GM12801 (cell line): Measurements from ENCODE around the gene TATDN2.

ENCODE experiments used
- CTCF ChIP-seq: IDR thresholded peaks from one replicate; pipeline ENCODE4 v1.5.1; 2011; ENCODE audit warnings: control low read depth; ENCODE audit not compliant: insufficient read length; ENCODE audit errors: extremely low read depth

The TATDN2 gene

GRCh38 chr3:10274601-10275000, 26.3 kb downstream of the TATDN2 start:
- TF ChIP-seq CTCF: no peak

- no peak for TF ChIP-seq CTCF
Observed at GRCh38 chr3:10277115-10277625, 28.9 kb downstream of the TATDN2 start.

- no peak for TF ChIP-seq CTCF
Observed at GRCh38 chr3:10278501-10278900, 30.2 kb downstream of the TATDN2 start.

- TF ChIP-seq CTCF: no peak
Observed at GRCh38 chr3:10279384-10280176, 31.3 kb downstream of the TATDN2 start.

- no peak for TF ChIP-seq CTCF
Observed at GRCh38 chr3:10280177-10280529, 31.9 kb downstream of the TATDN2 start.

GRCh38 chr3:10280571-10280970, 32.3 kb downstream of the TATDN2 start:
- TF ChIP-seq CTCF: no peak

GRCh38 chr3:10281951-10282350, 33.7 kb downstream of the TATDN2 start:
- TF ChIP-seq CTCF: no peak
